GM18951 (cell line): ENCODE measurements around the gene SPEG.

Experiments
- POLR2A ChIP-seq: IDR thresholded peaks from 4 replicates; pipeline ENCODE4 v1.6.1; 2011; ENCODE audit warnings: mild to moderate bottlenecking; ENCODE audit not compliant: insufficient read length, insufficient read depth; ENCODE audit errors: extremely low read depth
- in situ Hi-C: fragments of 300-500 bp; cut with MboI; formaldehyde crosslinking; loops from one replicate; pipeline ENCODE4 v1.12.0; 2022; ENCODE audit warnings: low sequenced_read_pairs, mixed read lengths, inconsistent platforms; ENCODE audit not compliant: unreplicated experiment

Gene SPEG

GRCh38 chr2:219506153-219506801 is 71.6 kb downstream of the SPEG start:
- in situ Hi-C loops, result no loop called here
- no peak for TF ChIP-seq POLR2A

- in situ Hi-C loops, result no loop called here
- TF ChIP-seq POLR2A, result no peak
Observed at GRCh38 chr2:219506802-219507526, 72.3 kb downstream of the SPEG start.

GRCh38 chr2:219507581-219508443 is 73.2 kb downstream of the SPEG start:
- no peak for TF ChIP-seq POLR2A
- in situ Hi-C loops, result no loop called here

- no peak for TF ChIP-seq POLR2A
- in situ Hi-C loops, result no loop called here
Observed at GRCh38 chr2:219508444-219508734, 73.7 kb downstream of the SPEG start.

DNA sequence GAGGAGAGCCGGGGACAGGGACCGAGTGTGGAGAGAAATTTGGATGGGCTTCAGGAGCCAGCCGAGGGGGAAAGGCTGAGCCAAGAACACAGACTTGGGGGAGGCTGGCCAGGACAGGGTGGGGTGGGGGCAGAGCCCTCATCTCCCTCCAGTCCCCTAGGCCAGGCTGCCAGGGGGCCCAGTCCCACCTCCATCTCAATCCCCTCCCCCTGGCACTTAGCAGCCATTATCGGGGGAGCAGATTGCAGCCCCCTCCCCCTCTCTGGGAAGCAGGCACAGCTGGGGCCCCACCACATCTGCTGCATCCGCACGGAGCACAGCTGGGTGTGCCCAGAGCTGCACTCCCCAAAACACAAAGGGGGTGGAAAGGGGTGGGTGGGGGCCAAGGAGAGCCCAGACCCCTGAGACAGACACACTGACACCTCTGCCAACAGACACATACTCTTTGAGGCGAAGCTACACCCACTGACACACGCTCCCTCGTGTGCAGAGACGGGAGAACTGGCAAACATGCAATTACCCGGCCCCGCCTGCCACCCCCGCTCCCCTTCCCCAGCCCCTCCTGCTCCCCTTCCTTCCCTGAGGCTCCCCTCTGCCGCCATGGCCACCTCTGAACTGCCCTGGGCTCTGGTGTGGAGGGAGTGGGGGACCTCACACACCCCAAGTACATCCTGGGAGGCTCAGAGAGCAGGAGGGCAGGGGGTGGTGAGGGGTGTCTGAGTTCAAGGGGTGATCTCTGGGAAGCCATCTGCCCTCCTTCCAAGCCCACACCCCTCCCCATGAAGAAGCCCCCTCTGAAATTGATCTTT is 74.5 kb downstream of the SPEG start:
- TF ChIP-seq POLR2A, result no peak
- in situ Hi-C loops, result no loop called here

GRCh38 chr2:219509780-219510511 is 75.3 kb downstream of the SPEG start:
- TF ChIP-seq POLR2A, result no peak
- in situ Hi-C loops, result no loop called here

DNA sequence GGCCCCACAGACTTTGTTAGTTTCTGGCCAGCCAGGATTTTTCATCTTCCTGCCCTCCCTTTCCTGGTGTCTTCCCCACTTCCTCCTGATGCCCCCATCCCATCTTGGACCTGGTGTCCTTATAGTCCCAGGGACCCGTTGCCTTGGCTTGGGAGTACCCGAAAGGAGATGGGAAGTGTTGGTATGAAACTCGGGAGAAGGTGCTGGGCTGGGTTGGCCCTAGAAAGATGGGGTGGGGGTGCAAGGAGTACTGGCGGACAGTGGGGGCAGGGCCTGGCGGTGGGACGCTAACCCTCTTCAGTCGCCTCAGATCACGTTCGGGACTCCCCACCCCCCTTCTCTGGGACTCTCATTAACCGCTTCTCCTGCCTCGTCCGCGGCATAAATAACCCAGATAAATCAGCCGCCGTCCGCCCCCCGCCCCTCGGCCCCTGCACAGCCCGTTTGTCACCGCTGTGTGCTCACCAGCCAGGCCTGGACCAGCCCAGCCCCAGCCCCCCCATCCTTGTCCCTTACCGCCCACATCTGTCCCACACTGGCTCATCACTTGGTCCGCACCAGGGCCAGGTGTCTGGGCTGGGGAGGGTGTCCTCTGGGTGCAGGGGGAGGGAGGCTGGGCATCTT is 76.0 kb downstream of the SPEG start:
- in situ Hi-C loops, result no loop called here
- TF ChIP-seq POLR2A, result no peak

- TF ChIP-seq POLR2A, result no peak
- in situ Hi-C loops, result no loop called here
Observed at GRCh38 chr2:219511547-219512325, 77.1 kb downstream of the SPEG start.

- in situ Hi-C loops, result no loop called here
- TF ChIP-seq POLR2A, result no peak
Observed at GRCh38 chr2:219512524-219513216, 78.0 kb downstream of the SPEG start.

- TF ChIP-seq POLR2A, result no peak
- in situ Hi-C loops, result no loop called here
Observed at GRCh38 chr2:219513787-219514186, 79.1 kb downstream of the SPEG start.
